LNCaP clone FGC (cell line): Measurements from ENCODE around the gene GOLGA1.
A peak's percentile ranks its signal among the peaks of the same experiment; 100 is the strongest.

Experiments
- DNase-seq: peaks from one replicate; pipeline ENCODE4 v3.0.0-alpha.2; 2011; ENCODE audit warnings: low read depth
- H3K4me3 ChIP-seq: 2 replicates; pipeline ENCODE4 v1.5.1; 2011; ENCODE audit warnings: mild to moderate bottlenecking, low read depth, low read length, control low read depth
- TF ChIP-seq, protein P1 (sequence below): IDR thresholded peaks from 2 replicates; pipeline ENCODE4 v1.5.1; 2012; ENCODE audit warnings: mild to moderate bottlenecking; ENCODE audit not compliant: control insufficient read depth, insufficient read depth; ENCODE audit errors: extremely low read depth

The GOLGA1 gene

GRCh38 chr9:124894741-124895170, 46.1 kb downstream of the GOLGA1 start:
- no peak overlapping the region for H3K4me3 ChIP-seq
- TF ChIP-seq, protein P1, sequence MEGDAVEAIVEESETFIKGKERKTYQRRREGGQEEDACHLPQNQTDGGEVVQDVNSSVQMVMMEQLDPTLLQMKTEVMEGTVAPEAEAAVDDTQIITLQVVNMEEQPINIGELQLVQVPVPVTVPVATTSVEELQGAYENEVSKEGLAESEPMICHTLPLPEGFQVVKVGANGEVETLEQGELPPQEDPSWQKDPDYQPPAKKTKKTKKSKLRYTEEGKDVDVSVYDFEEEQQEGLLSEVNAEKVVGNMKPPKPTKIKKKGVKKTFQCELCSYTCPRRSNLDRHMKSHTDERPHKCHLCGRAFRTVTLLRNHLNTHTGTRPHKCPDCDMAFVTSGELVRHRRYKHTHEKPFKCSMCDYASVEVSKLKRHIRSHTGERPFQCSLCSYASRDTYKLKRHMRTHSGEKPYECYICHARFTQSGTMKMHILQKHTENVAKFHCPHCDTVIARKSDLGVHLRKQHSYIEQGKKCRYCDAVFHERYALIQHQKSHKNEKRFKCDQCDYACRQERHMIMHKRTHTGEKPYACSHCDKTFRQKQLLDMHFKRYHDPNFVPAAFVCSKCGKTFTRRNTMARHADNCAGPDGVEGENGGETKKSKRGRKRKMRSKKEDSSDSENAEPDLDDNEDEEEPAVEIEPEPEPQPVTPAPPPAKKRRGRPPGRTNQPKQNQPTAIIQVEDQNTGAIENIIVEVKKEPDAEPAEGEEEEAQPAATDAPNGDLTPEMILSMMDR = peak; percentile 58
- DNase-seq = no peak

GRCh38 chr9:124894035-124894740, 46.7 kb downstream of the GOLGA1 start:
- TF ChIP-seq, protein P1 = no peak
- DNase-seq = no peak

DNA sequence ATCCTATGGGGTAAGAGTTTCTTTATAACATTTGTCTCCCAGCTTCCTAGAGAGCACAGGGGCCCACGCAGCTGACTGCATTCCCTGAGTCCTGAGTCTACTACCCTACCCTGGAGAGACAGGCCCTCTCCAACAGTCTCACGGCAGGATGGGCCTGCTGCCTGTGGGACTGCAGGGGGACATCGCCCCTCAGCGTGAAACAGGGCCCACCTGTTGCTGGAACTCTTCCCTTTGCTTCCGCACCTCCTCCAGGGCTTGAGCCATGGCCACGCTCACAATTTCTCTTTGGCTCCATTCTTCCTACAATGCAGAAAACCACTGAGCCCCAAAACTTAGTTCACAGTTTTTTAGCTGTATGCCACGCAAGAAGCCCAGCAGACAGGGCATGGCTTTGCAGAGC, 50.7 kb downstream of the GOLGA1 start:
- no peak overlapping the region for H3K4me3 ChIP-seq
- DNase-seq = no peak
- TF ChIP-seq, protein P1 = no peak

More at GRCh38 chr9:124894035-124894740, 46.7 kb downstream of the GOLGA1 start:
- no peak overlapping the region for H3K4me3 ChIP-seq

DNA sequence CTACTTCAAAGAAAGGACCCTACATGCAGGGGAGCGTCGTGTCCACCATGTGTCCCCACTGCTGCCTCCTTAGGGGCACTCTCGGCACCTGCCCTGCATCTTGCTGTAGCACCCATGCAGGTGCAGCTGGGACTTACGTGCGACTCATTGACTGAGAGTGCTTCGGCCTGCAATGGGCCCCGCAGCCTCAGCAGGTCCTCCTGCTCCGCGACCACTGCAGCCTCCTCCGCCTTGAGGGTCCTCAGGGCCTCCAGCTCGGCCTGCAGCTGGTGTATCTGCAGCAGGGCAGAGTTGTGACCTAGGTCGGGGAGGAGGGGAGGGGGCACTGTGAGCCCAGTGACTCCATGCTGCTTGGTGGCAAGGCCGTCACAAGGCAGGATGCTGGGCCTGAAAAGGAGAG, 51.9 kb downstream of the GOLGA1 start:
- no peak overlapping the region for H3K4me3 ChIP-seq
- no peak for DNase-seq
- TF ChIP-seq, protein P1 = no peak

DNA sequence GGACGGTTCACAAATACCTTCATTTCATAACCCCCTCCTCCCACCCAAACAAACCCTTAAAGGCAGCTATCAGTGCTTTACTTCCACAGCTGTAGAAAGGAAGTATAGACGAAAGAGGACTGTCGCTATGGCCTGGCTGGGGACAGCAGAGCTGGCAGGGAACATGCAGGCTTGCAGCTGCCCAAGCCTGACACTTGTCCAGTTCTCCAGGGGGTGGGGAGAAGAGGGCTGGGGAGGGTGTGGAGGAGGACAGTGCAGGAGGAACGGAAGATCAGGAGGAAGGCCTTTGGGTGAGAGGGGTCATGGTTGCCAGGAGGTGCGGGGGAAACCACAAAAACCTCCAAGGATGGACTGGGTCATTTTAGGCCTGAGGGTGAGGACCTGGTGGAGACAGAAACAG, 53.1 kb downstream of the GOLGA1 start:
- H3K4me3 ChIP-seq = no peak overlapping the region
- no peak for DNase-seq
- TF ChIP-seq, protein P1 = no peak

DNA sequence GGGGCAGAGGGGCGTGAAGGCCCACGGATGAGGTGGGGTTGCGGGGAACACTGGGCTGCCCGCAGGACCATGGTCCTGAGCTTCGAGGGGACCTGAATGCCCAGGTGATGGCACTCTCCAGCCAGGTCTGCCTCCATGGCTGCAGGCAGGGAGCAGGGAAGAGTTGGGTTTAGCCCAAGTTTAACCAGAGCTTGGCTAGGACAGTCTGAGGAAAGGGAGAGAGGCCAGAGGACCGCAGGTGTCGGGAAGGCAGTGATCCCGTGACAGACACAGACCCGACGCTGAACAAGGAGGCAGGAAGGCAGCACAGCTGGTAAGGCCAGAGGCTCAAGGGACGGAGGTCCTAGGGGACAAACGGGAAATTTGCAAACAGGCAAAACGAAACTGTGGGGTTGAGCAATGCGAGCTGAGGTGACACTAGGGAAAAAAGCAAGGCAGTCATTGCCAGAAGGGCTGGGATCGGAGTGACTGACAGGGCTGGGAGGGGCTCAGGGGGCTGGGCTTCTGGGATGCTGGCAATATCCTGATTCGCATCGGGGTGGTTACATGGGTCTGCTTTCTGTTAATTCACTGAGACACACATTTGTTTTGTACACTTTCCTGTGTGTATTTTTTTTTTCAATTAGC, 53.9 kb downstream of the GOLGA1 start:
- DNase-seq = no peak

More for the DNA sequence above, 53.9 kb downstream of the GOLGA1 start:
- H3K4me3 ChIP-seq = no peak overlapping the region
- TF ChIP-seq, protein P1 = no peak
